DMS53 treated with DMSO at 0.1 percent for 48 hours (cell line): ENCODE data around the gene GCK.
A peak's percentile ranks its signal among the peaks of the same experiment; 100 is the strongest.

Experiments used
- DNase-seq: peaks from one replicate; lab custom pipeline; 2025; ENCODE audit not compliant: unreplicated experiment; lab: John Stamatoyannopoulos, UW

The GCK gene

DNA sequence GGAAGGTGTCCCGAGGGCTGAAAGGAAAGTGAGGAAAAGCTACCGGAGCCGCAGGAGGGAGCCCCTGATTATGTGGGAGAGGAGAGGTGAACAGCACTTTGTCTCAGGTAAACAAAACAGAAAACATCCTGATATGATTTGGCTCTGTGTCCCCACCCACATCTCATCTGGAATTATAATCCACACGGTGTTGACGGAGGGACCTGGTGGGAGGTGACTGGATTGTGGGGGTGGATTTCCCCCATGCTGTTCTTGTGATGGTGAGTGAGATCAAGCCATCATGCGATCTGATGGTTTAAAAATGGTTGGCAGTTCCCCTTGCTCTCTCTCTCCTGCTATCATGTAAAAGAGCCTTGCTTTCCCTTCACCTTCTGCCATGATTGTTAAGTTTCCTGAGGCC lies 68.8 kb downstream of the GCK start:
- DNase-seq: no peak

DNA sequence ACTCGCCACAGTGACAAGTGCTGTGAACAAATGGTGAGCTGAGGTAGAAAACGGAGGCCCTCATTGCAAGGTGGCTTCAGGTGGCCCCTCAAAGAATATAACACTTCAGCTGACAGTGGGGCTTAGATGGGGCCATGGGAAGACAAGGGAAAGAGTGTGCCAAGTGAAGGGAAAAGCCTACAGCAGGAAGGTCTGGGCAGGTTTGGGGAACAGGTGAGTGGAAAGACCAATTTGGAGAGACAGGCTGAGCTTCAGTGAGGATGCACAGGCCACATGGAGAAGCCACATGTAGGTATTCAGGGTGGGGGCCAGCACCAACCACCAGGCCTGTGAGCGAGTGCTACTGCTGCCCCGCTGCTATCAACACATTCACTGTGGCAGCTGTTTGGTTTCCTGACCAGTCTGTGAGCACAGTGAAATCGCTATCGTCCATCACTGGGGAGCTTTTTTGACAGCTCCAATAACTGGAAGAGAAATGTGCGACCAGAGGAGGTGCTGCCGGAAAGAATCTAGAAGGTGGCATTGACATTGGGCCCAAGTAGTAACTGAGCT lies 69.3 kb downstream of the GCK start:
- no peak for DNase-seq

- no peak for DNase-seq
These were observed 71.3 kb downstream of the GCK start for GRCh38 chr7:44117801-44118429.

GRCh38 chr7:44116789-44117666 lies 72.2 kb downstream of the GCK start:
- DNase-seq: no peak

DNA sequence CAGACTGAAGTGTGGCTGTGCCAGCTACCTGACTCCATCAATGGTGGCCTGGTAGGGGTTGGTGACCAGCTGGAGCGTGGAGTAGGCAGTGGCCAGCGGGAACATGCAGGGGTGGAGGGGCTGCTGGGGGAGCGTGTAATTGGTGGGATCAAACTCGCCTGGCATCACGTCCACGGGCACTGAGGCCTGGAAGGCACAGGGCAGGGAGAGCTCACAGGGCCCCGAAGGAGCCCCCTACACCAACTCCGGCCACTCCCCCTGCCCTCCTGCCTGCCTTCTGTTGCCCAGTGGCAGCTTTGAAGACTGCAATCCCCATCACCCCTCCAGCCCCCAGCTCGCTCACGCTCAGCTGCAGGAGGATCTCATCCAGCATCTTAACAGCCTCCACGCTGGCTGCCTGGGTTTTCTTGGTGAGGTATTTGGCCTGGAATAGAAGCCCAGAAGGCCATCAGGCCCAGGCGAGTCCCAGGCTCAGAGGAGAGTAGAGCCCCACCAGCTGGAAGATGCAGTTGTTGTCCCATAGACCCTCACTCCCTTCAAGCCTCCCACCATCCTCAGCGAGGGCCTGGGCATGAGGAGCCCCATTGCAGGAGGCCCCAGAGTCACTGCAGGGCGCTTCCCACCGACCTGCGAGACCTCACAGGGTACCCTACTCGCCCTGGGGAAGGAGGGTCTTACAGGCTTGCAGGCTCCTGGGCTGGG lies 73.0 kb downstream of the GCK start:
- DNase-seq: no peak

DNA sequence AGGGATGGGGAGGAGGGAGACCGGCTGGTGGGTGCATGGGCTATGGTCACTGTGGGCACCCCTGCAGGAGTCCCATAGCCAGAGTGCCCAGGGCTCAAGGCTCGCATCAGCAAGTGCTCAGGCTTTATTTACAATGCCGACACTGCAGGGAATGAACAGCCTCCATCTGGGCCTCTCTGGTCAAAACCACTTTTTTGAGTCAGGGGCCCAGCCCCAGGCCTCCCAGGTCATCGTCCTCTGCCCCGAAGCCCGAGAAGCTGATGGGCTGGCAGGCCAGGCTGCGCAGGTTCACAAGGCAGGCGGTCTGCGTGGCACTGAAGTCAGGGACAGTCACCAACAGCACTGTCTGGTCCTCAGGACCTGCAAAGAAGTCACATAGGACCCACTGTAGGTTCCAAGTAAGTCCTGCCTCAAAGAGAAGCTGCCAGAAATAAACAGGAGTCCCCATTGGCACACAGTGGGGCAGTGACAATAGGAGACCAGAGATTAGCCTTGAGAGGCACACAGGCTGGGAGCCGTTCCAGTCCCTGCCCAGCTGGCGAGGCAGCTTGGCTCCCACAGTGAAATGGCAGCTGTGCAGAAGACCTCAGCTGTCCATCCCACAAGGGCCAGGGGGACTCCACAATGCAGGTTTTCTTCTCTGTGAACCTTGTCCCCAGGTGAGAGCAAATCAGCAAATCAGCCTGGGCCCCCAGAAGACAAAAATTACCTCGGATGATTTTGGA lies 74.5 kb downstream of the GCK start:
- DNase-seq: no peak

DNA sequence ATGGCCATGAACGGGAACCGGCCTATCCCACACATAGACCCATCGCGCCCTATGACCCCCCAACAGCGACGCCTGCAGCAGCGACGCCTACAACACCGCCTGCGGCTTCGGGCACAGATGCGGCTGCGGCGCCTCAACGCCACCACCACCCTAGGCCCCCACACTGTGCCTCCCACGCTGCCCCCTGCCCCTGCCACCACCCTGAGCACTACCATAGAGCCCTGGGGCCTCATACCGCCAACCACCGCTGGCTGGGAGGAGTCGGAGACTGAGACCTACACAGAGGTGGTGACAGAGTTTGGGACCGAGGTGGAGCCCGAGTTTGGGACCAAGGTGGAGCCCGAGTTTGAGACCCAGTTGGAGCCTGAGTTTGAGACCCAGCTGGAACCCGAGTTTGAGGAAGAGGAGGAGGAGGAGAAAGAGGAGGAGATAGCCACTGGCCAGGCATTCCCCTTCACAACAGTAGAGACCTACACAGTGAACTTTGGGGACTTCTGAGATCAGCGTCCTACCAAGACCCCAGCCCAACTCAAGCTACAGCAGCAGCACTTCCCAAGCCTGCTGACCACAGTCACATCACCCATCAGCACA lies 75.4 kb downstream of the GCK start:
- no peak for DNase-seq

GRCh38 chr7:44112997-44113763 lies 76.1 kb downstream of the GCK start:
- DNase-seq: peak; percentile 66

DNA sequence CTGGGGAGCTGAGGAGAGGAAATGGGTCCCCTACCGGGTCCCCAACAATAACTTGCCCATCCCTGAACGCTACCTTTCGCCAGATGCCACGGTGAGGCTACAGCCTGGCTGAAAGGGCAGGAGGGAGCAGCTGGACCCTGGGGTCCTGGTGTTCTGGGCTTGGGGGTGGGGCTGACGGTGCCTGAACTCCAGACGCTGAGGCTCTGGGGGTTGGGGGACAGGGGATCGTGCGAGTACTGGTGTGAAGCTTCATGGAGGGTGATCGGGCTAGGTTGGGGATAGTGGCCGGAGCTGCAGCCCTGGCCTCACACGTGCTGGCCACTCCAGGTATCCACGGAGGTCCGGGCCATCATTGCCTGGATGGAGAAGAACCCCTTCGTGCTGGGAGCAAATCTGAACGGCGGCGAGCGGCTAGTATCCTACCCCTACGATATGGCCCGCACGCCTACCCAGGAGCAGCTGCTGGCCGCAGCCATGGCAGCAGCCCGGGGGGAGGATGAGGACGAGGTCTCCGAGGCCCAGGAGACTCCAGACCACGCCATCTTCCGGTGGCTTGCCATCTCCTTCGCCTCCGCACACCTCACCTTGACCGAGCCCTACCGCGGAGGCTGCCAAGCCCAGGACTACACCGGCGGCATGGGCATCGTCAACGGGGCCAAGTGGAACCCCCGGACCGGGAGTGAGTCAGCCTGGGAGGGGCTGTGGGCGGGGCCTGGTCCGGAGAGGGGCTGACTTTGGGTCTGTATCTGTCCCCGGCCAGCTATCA lies 76.8 kb downstream of the GCK start:
- peak; percentile 63 for DNase-seq

DNA sequence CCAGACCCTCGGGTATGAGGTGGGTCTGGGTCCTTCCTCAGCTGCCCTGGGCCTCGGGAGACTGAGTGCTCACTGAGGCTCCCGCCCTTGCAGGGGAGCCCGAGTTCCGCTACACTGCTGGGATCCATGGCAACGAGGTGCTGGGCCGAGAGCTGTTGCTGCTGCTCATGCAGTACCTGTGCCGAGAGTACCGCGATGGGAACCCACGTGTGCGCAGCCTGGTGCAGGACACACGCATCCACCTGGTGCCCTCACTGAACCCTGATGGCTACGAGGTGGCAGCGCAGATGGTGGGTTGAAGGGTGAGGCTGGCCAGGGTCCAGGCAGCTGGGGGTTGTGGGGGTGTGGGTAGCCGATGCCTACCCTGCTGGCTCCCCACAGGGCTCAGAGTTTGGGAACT lies 77.5 kb downstream of the GCK start:
- DNase-seq: peak; percentile 9

- no peak for DNase-seq
These were observed 78.3 kb downstream of the GCK start for GRCh38 chr7:44110719-44111635.

- DNase-seq: no peak
These were observed 79.2 kb downstream of the GCK start for GRCh38 chr7:44109991-44110390.

DNA sequence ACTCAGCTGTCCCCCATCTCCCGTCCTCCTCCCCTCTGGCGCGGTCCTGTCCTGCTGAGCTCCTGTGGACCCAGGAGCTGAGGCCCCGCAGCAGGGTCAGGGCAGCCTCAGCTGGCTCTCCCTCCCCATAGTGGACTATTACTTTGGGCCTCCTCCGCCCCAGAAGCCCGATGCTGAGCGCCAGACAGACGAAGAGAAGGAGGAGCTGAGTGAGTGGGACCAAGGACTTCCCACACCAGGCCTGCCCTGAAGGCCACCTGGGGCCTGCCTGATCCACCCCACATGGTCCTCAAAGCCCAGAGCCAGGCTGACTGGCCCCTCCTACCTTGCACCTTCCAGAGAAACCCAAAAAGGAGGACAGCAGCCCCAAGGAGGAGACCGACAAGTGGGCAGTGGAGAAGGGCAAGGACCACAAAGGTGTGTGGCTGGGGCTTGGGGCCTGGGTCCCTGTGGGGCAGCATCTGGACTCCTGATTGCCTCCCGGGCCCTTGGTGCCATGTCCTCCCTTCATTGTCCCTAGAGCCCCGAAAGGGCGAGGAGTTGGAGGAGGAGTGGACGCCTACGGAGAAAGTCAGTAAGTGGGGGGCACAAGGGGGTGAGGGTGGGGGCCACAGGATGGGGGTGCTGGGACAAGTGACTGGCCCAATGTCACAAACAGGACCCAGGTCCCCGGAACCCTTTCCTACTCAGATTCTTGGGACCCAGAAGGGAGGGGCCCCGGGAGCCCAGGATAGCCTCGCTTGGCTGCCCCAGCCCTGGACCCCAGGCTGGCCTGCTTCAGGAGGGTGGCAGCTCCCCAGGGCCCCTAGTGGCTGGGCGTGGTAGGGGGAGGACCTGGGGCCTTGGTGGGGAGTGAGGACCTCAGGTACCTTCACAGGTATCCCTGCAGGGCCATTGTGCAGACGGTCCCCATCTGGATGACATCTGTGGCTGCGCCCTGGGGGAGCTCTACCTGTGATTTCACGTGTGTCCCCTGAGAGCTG lies 80.2 kb downstream of the GCK start:
- no peak for DNase-seq

GRCh38 chr7:44107961-44108767 lies 81.1 kb downstream of the GCK start:
- DNase-seq: no peak

DNA sequence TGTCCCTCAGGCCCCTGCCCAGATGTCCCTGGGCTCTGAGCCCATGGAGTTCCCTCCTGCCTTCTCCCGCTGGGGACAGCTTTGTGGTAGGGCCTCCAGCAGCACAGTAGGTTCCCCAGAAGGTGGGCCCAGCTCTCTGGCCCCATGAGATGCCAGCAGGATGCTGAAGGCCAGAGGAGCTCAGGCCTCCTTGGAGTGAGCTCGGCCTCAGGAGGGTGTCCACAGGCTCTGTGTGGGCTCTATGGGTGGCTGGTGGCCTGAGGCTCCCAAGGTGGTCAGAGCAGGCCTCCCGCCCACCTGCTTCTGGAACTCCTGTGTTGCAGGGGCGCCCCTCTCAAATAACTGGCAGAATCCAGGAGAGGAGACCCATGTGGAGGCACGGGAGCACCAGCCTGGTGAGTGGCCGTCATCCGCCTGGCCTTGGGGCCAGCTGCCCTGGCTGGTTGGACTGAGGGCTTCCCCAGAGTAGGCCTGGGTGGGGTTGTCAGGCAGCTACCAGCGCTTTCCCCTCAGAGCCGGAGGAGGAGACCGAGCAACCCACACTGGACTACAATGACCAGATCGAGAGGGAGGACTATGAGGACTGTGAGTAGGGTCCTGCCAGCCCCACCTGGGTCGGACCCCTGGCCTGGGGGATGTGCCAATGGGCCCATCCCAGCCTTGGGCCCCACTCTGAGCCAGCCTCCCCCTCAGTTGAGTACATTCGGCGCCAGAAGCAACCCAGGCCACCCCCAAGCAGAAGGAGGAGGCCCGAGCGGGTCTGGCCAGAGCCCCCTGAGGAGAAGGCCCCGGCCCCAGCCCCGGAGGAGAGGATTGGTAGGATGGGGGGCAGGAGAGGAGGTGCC lies 81.9 kb downstream of the GCK start:
- no peak for DNase-seq
